Stimulated activated CD8-positive, alpha-beta memory T cell treated with anti-CD3 and anti-CD28 coated beads, Interleukin-7, amount 100 ng/mL, for 4 hours (primary cell): ENCODE results near the gene EPHA10.

Experiments used
- DNase-seq, 2 donors: peaks; one replicate each; pipeline ENCODE4 v3.0.0-alpha.2; 2020; ENCODE audit warnings: low read depth in 2 of 2

EPHA10 gene

GRCh38 chr1:37734629-37735591, 30.0 kb downstream of the EPHA10 start:
- DNase-seq: no peak

- DNase-seq: no peak
Measured at GRCh38 chr1:37732111-37732780, 32.7 kb downstream of the EPHA10 start.

- no peak for DNase-seq
Measured at GRCh38 chr1:37731312-37732019, 33.5 kb downstream of the EPHA10 start.

GRCh38 chr1:37730376-37730775, 34.5 kb downstream of the EPHA10 start:
- no peak for DNase-seq

- no peak for DNase-seq
Measured at GRCh38 chr1:37728416-37728815, 36.5 kb downstream of the EPHA10 start.

- DNase-seq: no peak
Measured at GRCh38 chr1:37726751-37727585, 38.0 kb downstream of the EPHA10 start.

- DNase-seq: no peak
Measured at GRCh38 chr1:37725851-37726613, 38.9 kb downstream of the EPHA10 start.

- no peak for DNase-seq
Measured at GRCh38 chr1:37724575-37724974, 40.3 kb downstream of the EPHA10 start.

GRCh38 chr1:37723390-37724078, 41.4 kb downstream of the EPHA10 start:
- DNase-seq: no peak

- no peak for DNase-seq
Measured at GRCh38 chr1:37723072-37723389, 41.9 kb downstream of the EPHA10 start.

- DNase-seq: no peak
Measured at GRCh38 chr1:37722181-37723071, 42.5 kb downstream of the EPHA10 start.

- no peak for DNase-seq
Measured at GRCh38 chr1:37721565-37721964, 43.4 kb downstream of the EPHA10 start.

GRCh38 chr1:37720231-37721130, 44.4 kb downstream of the EPHA10 start:
- no peak for DNase-seq

GRCh38 chr1:37719572-37720195, 45.2 kb downstream of the EPHA10 start:
- DNase-seq: no peak

GRCh38 chr1:37718901-37719571, 45.9 kb downstream of the EPHA10 start:
- DNase-seq: no peak

- DNase-seq: no peak
Measured at GRCh38 chr1:37718181-37718900, 46.6 kb downstream of the EPHA10 start.
